B cell (primary cell): ENCODE measurements around the gene AMFR. TPM values are rescaled to one million over a fixed set of nuclear protein-coding genes. Genes with fewer than 3 reads are reported as not detected.

Source experiments
- ATAC-seq: fragments of 200-7000 bp; cut with Tn5 transposase; one replicate; pipeline ENCODE4 v1.10.0; 2021; ENCODE audit warnings: low read depth, mild to moderate bottlenecking, moderate number of reproducible peaks, moderate library complexity
- CTCF ChIA-PET: fragments of 350-600 bp; sonication (Branson Sonifier 250); formaldehyde crosslinking; loops from one replicate; lab custom pipeline; 2021; ENCODE audit warnings: antibody characterized with exemption, inconsistent platforms; lab: Charles Lee
- POLR2A ChIA-PET: fragments of 350-600 bp; sonication (Branson Sonifier 250); formaldehyde crosslinking; loops from one replicate; lab custom pipeline; 2021; ENCODE audit warnings: antibody characterized with exemption; lab: Charles Lee
- DNase-seq: peaks from one replicate; pipeline ENCODE4 v3.0.0; 2013
- H2AFZ ChIP-seq: 2 replicates; pipeline ENCODE4 v1.6.1; 2012; ENCODE audit warnings: mild to moderate bottlenecking, low read depth, low read length; ENCODE audit not compliant: insufficient read depth, poor library complexity, severe bottlenecking
- H3K27ac ChIP-seq, 2 donors: 1 replicate in 1 of 2; 2 replicates in 1 of 2; pipeline ENCODE4 v1.5.1; 2012 to 2013; ENCODE audit warnings: low read length in 2 of 2, mild to moderate bottlenecking in 2 of 2, moderate library complexity in 1 of 2
- H3K27me3 ChIP-seq, 4 experiments: fragments of 200-600 bp in 1 of 4; sonication (generic) in 1 of 4; replicated peaks in 1 of 4; 1 replicate in 2 of 4; 2 replicates in 2 of 4; pipeline versions ENCODE4 v1.6.1 to v1.7.0; 2013 to 2016; ENCODE audit warnings: low read length in 3 of 4, mild to moderate bottlenecking in 2 of 4, mixed read lengths in 1 of 4, moderate library complexity in 1 of 4; ENCODE audit not compliant: insufficient read depth in 4 of 4, control insufficient read depth in 3 of 4; ENCODE audit errors: control extremely low read depth in 1 of 4
- H3K36me3 ChIP-seq, 2 experiments: replicated peaks in 1 of 2; 1 replicate in 1 of 2; 2 replicates in 1 of 2; pipeline versions ENCODE4 v1.6.1 to v1.7.1; 2013; ENCODE audit warnings: low read length in 1 of 2; ENCODE audit not compliant: insufficient read depth in 2 of 2, control insufficient read depth in 1 of 2; ENCODE audit errors: control extremely low read depth in 1 of 2, extremely low read depth in 1 of 2
- H3K4me1 ChIP-seq, 2 donors: fragments of 200-600 bp in 1 of 2; sonication (generic) in 1 of 2; 1 replicate in 1 of 2; 2 replicates in 1 of 2; pipeline versions ENCODE4 v1.5.1 to v1.6.1; 2013 to 2017; ENCODE audit warnings: low read length in 2 of 2; ENCODE audit not compliant: control insufficient read depth in 2 of 2, insufficient read depth in 2 of 2
- H3K4me2 ChIP-seq: replicated peaks from 2 replicates; pipeline ENCODE3; 2012; ENCODE audit warnings: mild to moderate bottlenecking, low read depth, low read length; ENCODE audit not compliant: poor library complexity, severe bottlenecking
- H3K4me3 ChIP-seq, 5 experiments: fragments of 200-600 bp in 1 of 5; sonication (generic) in 1 of 5; 1 replicate in 3 of 5; 2 replicates in 2 of 5; pipeline versions ENCODE4 v1.5.1 to v1.7.0; 2011 to 2016; ENCODE audit warnings: low read length in 4 of 5, mild to moderate bottlenecking in 4 of 5, low read depth in 2 of 5, control low read depth in 1 of 5, moderate library complexity in 1 of 5; ENCODE audit not compliant: insufficient read depth in 1 of 5; ENCODE audit errors: control extremely low read depth in 1 of 5, extremely low read depth in 1 of 5
- H3K79me2 ChIP-seq: fragments of 200-600 bp; sonication (generic); one replicate; pipeline ENCODE4 v1.6.0; 2016; ENCODE audit warnings: low read length; ENCODE audit not compliant: control insufficient read depth, insufficient read depth
- H3K9ac ChIP-seq: fragments of 200-600 bp; sonication (generic); 2 replicates; pipeline ENCODE4 v1.6.1; 2017; ENCODE audit warnings: mild to moderate bottlenecking, low read length, moderate library complexity
- H3K9me3 ChIP-seq, 3 donors: one replicate each; pipeline versions ENCODE4 v1.6.1 to v1.7.1; 2013; ENCODE audit warnings: low read length in 2 of 3; ENCODE audit not compliant: control insufficient read depth in 2 of 3, insufficient read depth in 1 of 3; ENCODE audit errors: control extremely low read depth in 1 of 3
- H4K20me1 ChIP-seq: 2 replicates; pipeline ENCODE4 v1.6.0; 2012; ENCODE audit warnings: mild to moderate bottlenecking, low read length; ENCODE audit not compliant: insufficient read depth, control insufficient read depth, poor library complexity, severe bottlenecking
- H3K27ac Mint-ChIP-seq: one replicate; pipeline ENCODE4 v1.8.0; 2021; ENCODE audit warnings: mixed read lengths
- H3K27me3 Mint-ChIP-seq: one replicate; pipeline ENCODE4 v1.8.0; 2021; ENCODE audit warnings: mixed read lengths
- H3K4me1 Mint-ChIP-seq: one replicate; pipeline ENCODE4 v1.8.0; 2021; ENCODE audit warnings: mixed read lengths
- H3K4me3 Mint-ChIP-seq: one replicate; pipeline ENCODE4 v1.8.0; 2021; ENCODE audit warnings: mixed read lengths
- H3K9me3 Mint-ChIP-seq: one replicate; pipeline ENCODE4 v1.8.0; 2022; ENCODE audit warnings: mixed read lengths; ENCODE audit not compliant: insufficient read depth
- CTCF ChIP-seq: fragments of 200-600 bp; IDR thresholded peaks from one replicate; pipeline ENCODE4 v1.8.0; 2022; ENCODE audit warnings: antibody characterized with exemption, mild to moderate bottlenecking
- EZH2 ChIP-seq: IDR thresholded peaks from 2 replicates; pipeline ENCODE4 v1.6.1; 2012; ENCODE audit warnings: borderline replicate concordance, low read depth, mild to moderate bottlenecking, moderate library complexity, low read length; ENCODE audit not compliant: insufficient read depth, poor library complexity, severe bottlenecking
- WGBS: methylation state at CpG from one replicate; pipeline ENCODE4 v1.1.5; 2013; ENCODE audit warnings: missing lambda C conversion rate; ENCODE audit not compliant: insufficient coverage; 5-methylcytosine and 5-hydroxymethylcytosine counted together
- intact Hi-C: fragments of 100-400 bp; cut with micrococcal nuclease; formaldehyde crosslinking; loops from one replicate; pipeline ENCODE4 v1.10.0; 2022
- polyA plus RNA-seq: library from polyadenylated mRNA; depleted of rRNA; stranded (reverse); fragments of >200 nt; gene quantifications from 2 replicates; pipeline ENCODE4 v1.2.3, GENCODE V29; 2012
- total RNA-seq, 2 donors: library from RNA; stranded (reverse); fragments of 120-200 nt in 1 of 2; gene quantifications; 1 replicate in 1 of 2; 2 replicates in 1 of 2; pipeline versions ENCODE4 v1.2.3 to v1.2.4, GENCODE V29; 2013 to 2022

The AMFR gene
- total and polyA plus RNA-seq, 2 donors (not counting 1 experiment from before 2014, with no cell fraction given), result 118 to 225 TPM

- Mint-ChIP-seq H3K4me3 (no peak overlapping the region), H3K4me1 (peaks cover 4% of the 10 kb centered on the region), H3K27ac (no peak overlapping the region), H3K9me3 (no peaks in the 10 kb centered on the region), H3K27me3 (no peaks in the 10 kb centered on the region)
- Histone ChIP-seq H4K20me1 (peaks cover 58% of the 10 kb centered on the region), H3K27ac (no peak overlapping the region), H3K27me3 (no peaks in the 10 kb centered on the region), H3K4me2 (no peak overlapping the region), H3K4me1 (no peaks in the 10 kb centered on the region), H3K79me2 (peaks cover 27% of the 10 kb centered on the region), H3K9me3 (no peaks in the 10 kb centered on the region), H3K9ac (no peak overlapping the region), H2AFZ (no peak overlapping the region), H3K36me3 (peaks cover 6 to 82% of the 10 kb centered on the region in 2 experiments), H3K4me3 (no peak overlapping the region)
- ChIA-PET POLR2A (no interaction called here), CTCF (interaction anchor here (0.9 to 1.6 kb wide), 2 partner anchors 14 to 332 kb away, joined by 3 to 6 read pairs; no protein-coding TSS in a partner anchor)
- WGBS, result no CpG with 5 or more reads among the region's 2 CpGs
- intact Hi-C loops, result loop anchor here (5.0 kb wide), 1 partner anchor 1792 kb away; no protein-coding TSS in a partner anchor
- no peak for DNase-seq
- no peak for TF ChIP-seq CTCF
- no peak for TF ChIP-seq EZH2
- no peak for ATAC-seq
These were observed 55.0 kb downstream of the AMFR start for GRCh38 chr16:56370185-56370874.

GRCh38 chr16:56369202-56369601 lies 56.1 kb downstream of the AMFR start:
- H3K4me2 ChIP-seq, result no peak overlapping the region
- no peaks in the 10 kb centered on the region for H3K27me3 Mint-ChIP-seq
- no peaks in the 10 kb centered on the region for H3K4me1 ChIP-seq
- TF ChIP-seq EZH2, result no peak
- no peak for TF ChIP-seq CTCF
- DNase-seq, result no peak
- peaks cover 23% of the 10 kb centered on the region for H3K79me2 ChIP-seq
- no peak overlapping the region for H2AFZ ChIP-seq
- peaks cover 6 to 82% of the 10 kb centered on the region in 2 experiments for H3K36me3 ChIP-seq
- H3K4me3 Mint-ChIP-seq, result no peak overlapping the region
- H3K9me3 ChIP-seq, result no peaks in the 10 kb centered on the region
- no peaks in the 10 kb centered on the region for H3K9me3 Mint-ChIP-seq
- CTCF ChIA-PET, result interaction anchor here (1.5 kb wide), 1 partner anchor 13 kb away, joined by 5 read pairs; no protein-coding TSS in a partner anchor
- no peak for ATAC-seq
- H3K27me3 ChIP-seq, result no peaks in the 10 kb centered on the region
- no peak overlapping the region for H3K4me3 ChIP-seq
- no peak overlapping the region for H3K27ac Mint-ChIP-seq
- 100% methylated on average over 3 of the region's 5 CpGs for WGBS
- no peak overlapping the region for H3K27ac ChIP-seq
- H3K9ac ChIP-seq, result no peak overlapping the region
- POLR2A ChIA-PET, result no interaction called here
- intact Hi-C loops, result no loop called here
- peaks cover 4% of the 10 kb centered on the region for H3K4me1 Mint-ChIP-seq
- H4K20me1 ChIP-seq, result peaks cover 64% of the 10 kb centered on the region
